ENCODE results near the gene SH3BP1.

The SH3BP1 gene

GRCh38 chr22:37619991-37620390 is 19.5 kb upstream of the SH3BP1 start:
- H3K27ac ChIP-seq = no peak overlapping the region
- TF ChIP-seq CTCF (IDR thresholded peaks at IDR 0.05) (no peak), ZFX (IDR thresholded peaks at IDR 0.05; ENCODE audit: borderline replicate concordance) (no peak)

DNA sequence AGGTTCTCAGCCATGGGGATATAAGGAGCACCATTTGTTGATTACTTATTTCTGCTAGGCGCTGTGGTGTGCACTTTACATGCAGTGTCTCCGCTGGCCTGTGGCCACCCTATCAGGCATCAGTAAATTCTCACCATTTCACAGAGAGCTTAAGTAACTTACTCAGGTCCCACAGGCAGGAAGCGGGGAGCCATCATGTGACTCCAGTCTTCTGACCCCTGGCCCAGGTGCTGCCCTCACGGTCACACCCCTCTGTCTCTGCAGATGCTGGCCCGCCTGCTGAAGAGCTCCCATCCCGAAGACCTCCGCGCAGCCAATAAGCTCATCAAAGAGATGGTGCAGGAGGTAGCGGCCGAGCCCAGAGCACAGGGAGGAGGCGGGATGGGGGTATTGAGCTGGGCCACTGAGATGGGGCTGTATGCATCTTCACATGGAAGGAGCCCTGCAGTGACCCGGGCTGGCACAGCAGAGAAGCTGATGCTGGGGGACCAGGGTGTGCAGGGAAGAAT is 18.1 kb upstream of the SH3BP1 start:
- no peak overlapping the region for H3K27ac ChIP-seq
- TF ChIP-seq CTCF (IDR thresholded peaks at IDR 0.05) (no peak), ZFX (IDR thresholded peaks at IDR 0.05; ENCODE audit: borderline replicate concordance) (no peak)

- TF ChIP-seq CTCF (IDR thresholded peaks at IDR 0.05) = peak; percentile 95
- TF ChIP-seq ZFX (IDR thresholded peaks at IDR 0.05; ENCODE audit: borderline replicate concordance) = no peak
- no peak overlapping the region for H3K27ac ChIP-seq
Measured at GRCh38 chr22:37623075-37624016, 16.1 kb upstream of the SH3BP1 start.

- no peak for TF ChIP-seq CTCF (IDR thresholded peaks at IDR 0.05)
- TF ChIP-seq ZFX (IDR thresholded peaks at IDR 0.05; ENCODE audit: borderline replicate concordance) = no peak
- no peak overlapping the region for H3K27ac ChIP-seq
Measured at GRCh38 chr22:37624017-37624365, 15.5 kb upstream of the SH3BP1 start.

GRCh38 chr22:37624876-37625275 is 14.6 kb upstream of the SH3BP1 start:
- TF ChIP-seq CTCF (IDR thresholded peaks at IDR 0.05) = no peak
- no peak for TF ChIP-seq ZFX (IDR thresholded peaks at IDR 0.05; ENCODE audit: borderline replicate concordance)
- no peak overlapping the region for H3K27ac ChIP-seq

DNA sequence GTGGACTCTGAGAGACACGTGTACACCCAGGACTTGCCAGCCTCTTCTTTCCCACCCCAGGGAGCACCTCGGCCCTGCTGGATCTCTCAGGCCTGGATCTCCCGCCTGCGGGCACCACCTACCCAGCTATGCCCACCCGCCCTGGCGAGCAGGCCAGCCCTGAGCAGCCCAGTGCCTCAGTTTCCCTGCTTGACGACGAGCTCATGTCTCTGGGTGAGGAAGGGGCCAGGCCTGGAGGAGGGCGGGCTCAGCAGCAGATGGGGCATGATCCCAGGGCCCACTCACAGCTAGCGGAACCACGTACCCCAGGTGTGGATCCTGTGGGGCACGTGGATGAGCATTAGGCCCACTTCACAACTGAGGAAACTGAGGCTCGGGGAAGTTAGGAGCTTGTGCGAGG is 13.7 kb upstream of the SH3BP1 start:
- H3K27ac ChIP-seq = no peak overlapping the region
- TF ChIP-seq ZFX (IDR thresholded peaks at IDR 0.05; ENCODE audit: borderline replicate concordance) = no peak
- no peak for TF ChIP-seq CTCF (IDR thresholded peaks at IDR 0.05)

DNA sequence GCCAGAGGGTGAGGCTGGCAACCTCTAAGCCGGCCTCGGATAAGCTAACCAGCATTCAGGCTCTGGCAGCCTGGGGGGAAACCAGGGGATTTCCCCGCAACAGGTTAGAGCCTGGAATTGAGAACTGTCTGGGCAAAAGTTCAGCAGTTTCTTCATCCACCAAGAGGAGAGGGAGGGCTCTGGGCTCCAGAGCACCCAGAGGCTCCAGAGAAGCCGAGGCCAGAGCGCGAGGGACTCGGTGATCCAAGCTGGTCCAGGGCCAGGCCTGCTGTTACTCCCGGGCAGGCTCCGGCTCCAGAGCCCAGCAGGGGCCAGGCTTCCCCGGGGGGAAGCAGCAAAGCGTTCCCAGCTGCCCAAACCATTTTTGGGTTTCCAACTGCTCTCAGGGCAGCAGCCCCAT is 13.3 kb upstream of the SH3BP1 start:
- H3K27ac ChIP-seq = no peak overlapping the region
- TF ChIP-seq CTCF (IDR thresholded peaks at IDR 0.05) (no peak), ZFX (IDR thresholded peaks at IDR 0.05; ENCODE audit: borderline replicate concordance) (no peak)

Measured in 22Rv1 (cell line).